DMS79 (cell line): ENCODE data around the gene CDON.
"Not testable (repeated sequence)": the region's sequence is repeated elsewhere in the genome, so short reads cannot be mapped to it uniquely, and the experiment has no call there.

Source experiments
- DNase-seq: peaks from one replicate; lab custom pipeline; 2025; lab: John Stamatoyannopoulos, UW

CDON gene

DNA sequence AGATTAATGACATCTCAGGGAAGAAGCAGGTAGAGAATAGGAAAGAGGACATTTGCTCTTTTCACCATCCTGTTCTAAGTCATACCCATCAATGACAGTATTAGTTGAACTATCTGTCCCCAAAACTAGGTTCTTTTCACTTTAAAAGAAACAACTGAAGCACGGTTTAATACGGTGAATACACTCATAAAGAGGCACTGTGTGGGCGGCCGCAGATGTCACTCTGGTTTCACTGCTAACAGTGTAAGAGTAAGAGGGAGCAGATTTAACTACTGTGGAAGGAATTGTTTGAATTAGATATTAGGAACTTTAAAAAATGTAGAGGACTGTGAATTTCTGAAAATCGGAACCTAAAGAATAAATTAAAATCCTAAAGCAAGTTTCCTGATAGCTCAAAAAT, 67.4 kb downstream of the CDON start:
- no peak for DNase-seq

DNA sequence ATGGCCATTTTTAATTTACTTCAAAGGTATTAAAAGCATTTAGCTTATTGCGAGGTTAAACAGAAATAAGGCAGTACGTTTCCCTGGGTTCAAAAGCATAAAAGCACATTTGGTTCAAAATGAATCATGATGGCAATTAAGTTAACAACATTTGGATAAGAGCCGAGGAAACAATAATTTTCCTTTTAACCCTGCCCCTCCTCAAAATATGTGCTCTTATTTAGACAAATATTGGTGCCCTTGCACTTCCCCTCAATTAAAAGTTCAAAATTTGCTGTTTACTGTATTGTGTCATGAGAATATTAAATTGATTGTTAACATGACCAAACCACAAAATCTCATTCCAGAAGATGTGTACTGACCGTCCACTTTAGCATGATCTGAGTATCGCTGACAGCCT, 68.2 kb downstream of the CDON start:
- no peak for DNase-seq

DNA sequence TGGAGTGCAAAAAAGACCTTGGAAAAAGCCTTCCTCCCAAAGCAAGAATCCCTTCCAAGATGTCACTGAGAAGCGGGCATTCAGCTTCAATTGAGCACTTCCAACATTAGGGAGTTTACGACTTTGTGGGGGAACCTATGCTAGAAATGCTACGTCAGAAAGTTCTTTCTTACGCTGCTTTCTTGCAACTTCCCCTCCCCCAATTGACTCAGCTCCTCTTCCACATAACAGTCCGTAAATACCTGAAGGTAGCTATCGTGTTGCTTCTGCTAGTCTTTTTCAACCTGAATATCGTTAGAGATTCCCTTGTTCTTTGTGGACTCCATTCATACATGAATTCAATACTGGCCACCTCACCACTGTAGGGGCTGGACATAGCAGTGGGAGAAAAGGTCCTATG, 69.8 kb downstream of the CDON start:
- no peak for DNase-seq

DNA sequence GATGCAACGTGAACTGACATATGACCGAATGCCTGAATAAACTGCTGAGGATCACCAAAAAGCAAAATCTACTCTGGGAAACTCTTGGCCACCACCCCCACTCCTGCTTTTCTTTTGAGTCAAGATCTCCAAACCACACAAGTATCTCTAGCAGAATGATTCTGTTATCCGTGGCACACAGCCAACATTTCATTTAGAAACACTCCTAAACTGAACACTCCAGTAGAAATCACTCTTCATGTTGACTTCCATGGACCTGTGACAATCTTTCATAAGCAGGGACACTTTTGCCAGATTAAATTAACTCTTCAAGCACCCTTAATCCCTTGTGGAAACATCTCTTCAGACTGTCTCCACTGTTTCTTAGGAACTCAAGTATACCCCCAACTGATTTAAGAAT, 72.4 kb downstream of the CDON start:
- DNase-seq = peak; percentile 99

DNA sequence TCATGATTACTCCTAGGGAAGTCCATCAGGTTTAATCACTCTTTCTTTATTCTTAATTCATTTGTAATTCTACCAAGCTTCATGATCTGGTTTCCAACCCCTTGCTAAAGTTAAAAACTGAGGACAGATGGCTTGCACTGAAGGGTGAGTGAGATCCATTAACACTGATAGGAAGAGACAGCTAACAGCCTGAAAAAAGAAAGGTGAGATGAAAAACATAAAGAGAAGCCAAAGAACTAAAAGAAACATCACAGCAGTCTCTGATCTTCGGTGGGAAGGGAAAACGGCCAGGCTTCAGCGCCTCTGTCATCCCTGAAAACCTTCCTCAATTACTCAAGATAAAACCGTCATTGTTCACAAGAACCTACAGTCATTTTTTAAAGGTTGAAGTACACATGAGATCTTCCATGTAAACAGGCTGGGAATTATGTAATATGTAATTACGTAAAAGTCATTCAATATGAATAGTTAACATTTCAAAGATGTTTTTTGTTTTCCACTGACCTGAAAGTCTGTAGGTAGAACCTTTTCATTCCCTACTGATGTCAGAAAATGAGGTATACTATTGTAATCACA, 75.5 kb downstream of the CDON start:
- DNase-seq = no peak

DNA sequence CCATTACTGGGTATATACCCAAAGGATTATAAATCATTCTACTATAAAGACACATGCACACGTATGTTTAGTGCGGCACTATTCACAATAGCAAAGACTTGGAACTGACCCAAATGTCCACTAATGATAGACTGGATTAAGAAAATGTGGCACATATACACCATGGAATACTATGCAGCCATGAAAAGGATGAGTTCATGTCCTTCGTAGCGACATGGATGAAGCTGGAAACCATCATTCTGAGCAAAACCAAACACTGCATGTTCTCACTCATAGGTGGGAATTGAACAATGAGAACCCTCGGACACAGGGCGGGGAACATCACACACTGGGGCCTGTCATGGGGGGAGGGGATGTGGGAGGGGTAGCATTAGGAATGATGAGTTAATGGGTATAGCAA, 76.7 kb downstream of the CDON start:
- DNase-seq = not testable (repeated sequence)

DNA sequence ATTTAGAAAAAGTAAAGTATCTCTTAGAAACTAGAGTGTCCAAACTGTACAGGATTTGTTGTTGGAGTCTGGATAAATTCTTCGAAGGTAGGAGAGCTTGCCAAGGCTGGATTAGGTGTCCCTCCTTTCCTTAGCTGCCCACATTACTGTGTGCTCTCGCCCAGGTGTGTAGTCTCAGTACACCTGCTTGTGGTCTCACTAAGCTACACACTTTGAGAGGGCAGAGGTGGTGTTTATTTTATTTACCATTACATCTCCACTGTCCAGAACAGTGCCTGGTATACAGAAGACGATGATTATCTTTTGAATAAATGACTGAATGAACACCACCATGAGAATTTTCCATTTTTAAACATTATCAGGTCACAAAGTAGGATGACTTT, 80.3 kb downstream of the CDON start:
- no peak for DNase-seq

DNA sequence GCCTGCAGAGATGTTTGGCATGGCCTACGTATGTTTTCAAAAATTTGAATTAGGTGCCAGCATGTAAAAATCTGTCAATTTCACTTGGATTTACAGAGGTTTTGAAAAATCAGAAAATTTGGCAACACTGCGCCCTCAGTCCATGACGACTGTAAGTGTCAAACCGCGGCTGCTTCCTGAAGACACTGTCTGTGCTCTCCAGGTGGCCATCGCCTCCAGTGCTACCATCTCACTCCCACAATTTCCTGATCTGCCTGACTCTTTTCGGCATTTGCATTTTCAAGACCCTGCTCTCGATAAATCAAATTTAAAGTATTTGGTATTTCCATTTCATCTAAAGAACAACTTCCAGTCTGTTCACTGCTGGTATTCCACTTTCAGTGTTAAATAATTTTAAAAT, 82.2 kb downstream of the CDON start:
- no peak for DNase-seq

DNA sequence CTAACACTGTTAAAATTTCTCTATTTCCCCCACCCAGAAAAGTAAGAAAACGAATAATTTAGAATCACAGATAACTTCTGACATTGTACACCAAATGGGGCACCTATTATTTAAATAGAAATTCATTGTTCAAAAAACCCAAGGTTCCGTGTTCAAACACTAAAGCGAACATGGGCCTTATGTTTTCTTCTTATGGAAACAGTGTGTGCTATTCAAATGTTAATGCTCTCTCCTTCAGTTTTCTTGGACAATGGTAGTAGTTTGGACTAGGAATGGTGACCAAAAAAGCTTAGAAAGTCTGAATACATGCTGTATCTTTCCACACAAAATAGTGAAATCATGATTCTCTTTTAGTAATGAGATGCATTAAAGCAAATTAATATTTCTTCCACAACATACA, 83.2 kb downstream of the CDON start:
- no peak for DNase-seq

DNA sequence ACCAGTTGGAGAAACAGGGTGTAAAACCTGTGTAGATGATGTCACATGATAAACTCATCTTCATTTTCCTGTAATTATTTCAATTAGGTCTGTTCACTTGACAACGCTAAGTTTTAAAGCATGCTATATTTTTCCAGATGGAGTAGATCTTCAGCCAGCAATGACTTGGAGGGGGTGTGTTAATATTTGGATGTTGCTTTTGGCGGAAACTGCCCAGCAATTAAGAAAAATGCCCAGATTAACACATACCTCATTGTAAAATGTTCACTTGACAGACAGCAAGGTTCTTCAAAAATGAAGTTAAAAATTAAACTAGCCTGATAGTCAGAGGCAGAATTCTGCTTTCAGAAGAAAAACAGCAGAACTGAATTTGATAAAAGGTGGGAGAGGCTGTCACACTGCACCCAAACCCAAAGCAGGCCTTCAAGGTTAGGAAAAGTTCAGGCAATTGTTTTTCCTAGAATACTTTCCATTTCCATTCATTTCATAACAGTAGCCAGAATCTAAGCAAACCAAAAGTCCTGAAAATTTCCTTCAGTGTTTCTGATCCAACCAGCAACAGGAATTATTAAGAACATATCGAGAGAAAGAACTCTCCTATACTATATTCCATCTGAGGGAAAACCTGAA, 83.8 kb downstream of the CDON start:
- DNase-seq = no peak

DNA sequence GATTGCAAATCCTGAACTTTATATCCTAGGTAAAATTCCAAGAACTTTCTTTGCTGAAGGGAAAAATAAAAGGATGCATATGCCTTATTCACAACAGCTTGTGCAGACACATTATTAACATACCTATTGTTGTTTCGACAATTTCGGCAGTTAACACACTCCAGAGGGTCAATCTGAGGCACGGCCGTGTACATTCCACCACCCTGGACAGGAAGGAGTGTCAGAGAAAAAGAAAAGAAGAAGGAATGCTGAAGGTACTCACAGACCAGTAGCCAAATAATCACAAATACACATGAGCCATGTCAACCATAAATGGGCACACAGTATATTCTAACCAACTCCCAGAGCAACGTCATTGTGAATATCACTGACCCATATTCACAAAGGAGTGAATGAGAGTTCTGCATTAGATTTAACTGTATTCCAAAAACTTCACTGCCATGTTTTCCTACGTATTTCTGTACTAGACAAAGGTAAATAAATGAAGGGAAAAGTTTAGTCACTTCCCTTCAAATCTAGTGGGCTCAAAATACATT, 84.4 kb downstream of the CDON start:
- no peak for DNase-seq

DNA sequence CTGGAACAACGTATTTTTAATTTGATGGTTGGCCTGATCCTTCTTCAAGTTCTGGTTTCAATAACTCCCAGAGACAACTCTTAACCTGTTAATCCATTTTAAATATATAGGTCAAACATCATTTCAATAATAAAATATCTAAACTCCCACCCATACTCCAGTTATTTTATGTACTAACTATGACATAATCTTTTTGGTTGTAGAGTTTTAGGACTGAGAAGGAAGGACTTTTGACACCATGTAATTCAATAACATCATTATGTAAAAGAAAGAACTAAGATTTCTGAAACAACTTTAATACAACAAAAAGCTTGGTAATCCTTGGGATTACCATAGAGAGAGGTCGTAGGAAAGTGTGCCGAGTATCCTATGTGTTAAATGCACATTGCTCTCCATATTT, 85.3 kb downstream of the CDON start:
- no peak for DNase-seq

DNA sequence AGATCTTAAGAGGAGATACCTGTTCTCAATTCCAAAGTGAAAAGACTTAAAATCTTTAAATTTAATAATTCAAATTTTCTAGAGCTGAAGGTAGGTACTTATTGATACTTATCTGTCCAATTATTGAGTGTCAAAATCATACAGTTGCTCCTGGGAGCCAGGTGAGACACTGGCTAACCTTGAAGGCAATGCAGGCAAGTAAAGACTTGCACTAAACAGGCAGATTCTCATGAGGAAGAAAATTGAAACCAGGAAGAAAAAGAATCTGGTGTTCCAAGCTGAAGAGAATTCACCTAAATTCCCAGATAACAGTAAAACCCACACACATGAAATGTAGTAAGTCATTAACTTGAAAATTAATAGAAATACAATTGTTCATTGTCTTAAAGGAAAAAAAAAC, 86.5 kb downstream of the CDON start:
- no peak for DNase-seq

DNA sequence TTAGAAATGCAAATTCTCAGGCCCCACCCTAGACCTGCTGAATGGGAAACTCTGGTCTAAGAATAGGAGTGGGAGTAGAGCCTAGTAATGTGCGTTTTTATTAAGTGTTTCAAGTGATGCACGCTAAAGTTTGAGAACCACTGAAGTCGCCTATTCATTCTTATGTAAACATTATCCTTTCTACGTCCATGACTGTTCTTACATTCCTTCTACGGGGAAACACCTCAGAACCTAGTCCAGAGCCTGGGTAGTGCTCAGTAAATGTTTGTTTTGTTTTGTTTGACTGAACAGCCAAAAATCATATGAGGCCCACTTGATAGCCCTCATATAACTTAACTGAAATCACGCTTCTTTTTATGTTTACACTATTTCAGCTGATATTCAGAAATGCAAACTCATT, 87.0 kb downstream of the CDON start:
- DNase-seq = peak; percentile 59

DNA sequence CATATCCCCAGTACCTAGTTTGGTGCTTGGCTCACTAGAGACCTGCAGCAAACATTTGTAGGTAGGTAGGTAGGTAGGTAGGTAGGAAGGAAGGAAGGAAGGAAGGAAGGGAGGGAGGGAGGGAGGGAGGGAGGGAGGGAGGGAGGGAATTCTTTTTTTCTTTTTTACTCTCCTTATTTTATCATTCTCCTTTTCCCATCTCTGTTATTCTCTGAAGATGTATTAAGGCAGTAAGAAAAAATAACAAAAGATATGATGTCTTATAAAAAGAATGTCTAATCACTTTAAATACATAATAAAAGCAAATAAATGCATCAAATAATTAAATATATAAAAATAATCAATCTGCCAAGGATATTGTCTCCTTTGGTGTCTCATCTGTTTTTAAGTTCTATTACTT, 88.4 kb downstream of the CDON start:
- no peak for DNase-seq

DNA sequence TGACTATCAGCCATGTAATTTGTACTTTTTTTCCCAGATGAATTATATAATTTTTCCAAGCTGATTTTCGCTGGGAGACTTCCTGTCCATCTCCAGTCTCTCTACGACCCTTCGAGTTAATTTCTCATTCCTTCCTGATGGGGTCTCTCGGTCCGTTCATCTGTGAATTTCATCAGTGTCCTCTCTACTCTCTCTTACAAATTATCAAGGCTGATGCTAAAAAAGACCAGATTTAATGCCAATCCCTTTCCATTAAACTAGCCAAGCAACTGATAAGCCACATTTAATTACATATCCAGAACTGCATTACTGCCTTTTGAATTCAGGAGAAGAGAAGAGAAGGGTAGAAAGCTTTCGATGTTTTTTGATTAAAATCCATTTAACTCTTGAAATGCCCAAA, 91.0 kb downstream of the CDON start:
- DNase-seq = no peak

DNA sequence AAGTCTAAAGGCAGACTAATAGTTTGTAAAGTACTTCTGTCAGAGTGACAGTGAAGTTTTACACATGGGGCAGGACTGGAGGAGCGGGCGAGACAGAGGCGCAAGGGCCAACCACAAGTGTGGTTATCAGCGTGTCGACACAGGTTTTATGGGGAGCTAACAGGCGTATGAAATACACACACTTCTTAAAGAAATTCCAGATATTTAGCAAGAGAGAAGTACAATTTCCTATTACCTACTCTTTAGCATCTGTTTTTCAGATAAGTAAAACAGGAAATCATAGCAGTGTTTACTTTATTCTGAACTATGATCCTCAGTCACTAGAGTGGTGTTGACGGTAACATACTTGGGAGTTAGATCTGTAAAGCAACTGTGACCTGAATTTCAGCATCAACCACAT, 94.3 kb downstream of the CDON start:
- DNase-seq = no peak

DNA sequence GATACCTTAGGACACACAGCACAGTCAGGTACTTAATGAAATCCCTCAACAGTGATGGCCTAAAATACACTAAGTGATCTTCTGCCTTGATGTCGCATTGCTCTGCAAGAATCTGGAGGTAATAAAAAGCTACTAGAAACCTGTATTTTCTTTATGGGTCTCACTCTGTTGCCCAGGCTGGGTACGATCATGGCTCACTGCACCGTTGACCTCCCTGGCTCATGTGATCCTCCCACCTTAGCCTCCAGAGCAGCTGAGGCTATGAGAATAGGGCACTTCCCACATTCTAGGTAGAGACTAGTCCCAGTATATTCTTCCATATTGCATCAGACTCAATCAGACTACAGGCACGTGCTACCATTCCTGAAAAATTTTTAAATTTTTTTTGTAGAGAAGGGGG, 95.2 kb downstream of the CDON start:
- DNase-seq = no peak

DNA sequence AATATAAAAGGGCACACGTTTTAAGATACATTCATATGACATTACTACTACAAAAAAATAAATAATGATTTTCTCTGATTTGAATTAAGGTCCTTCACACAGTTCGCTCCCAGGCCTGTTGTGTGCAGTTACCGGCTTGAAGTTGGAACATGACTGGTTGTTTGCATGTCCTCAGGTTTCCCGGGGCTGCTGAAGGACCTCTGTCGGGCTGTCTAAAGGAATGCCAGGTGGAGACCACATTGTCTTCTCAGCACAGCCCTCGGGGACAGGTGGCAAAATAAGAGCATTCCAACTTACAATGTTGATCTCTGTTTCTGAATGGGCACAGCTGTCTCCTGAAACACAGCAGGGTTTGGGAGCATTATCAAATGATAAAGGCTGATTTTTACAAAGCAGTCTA, 101.9 kb downstream of the CDON start:
- DNase-seq = no peak

DNA sequence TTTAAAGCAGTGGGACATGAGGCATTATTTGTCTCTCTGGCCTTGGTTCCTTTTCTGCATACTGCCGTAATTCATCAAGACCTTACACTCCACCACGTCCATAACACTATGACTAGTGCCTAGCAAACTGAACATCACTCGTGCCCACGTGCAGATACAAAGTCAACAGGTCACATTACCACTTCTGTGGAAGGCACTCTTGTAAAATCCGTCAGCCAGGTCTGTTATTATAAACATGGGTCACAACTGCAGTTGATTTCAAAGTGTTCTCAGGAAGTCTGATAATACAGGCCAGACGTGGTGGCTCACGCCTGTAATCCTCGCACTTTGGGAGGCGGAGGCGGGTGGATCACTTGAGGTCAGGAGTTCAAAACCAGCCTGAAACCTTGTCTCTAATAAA, 102.7 kb downstream of the CDON start:
- no peak for DNase-seq

DNA sequence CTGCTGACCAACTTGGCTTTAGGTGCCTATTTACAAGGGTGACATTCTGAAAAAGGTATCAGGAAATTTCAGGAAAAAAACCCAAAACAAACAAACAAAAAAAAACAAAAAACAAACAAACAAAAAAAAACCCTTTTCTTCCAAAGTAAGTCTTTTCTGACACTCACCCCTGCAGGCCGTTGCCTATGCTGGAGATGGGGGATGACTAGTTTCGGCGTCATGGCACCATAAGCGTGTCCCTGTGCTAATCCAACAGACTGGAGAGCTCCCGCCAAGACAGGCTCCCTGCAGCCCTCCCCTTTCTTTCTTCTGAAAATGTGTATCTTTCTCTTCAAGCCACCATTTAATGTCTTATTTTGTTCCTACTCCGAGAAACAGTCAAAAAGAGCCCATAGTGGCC, 103.2 kb downstream of the CDON start:
- DNase-seq = no peak

DNA sequence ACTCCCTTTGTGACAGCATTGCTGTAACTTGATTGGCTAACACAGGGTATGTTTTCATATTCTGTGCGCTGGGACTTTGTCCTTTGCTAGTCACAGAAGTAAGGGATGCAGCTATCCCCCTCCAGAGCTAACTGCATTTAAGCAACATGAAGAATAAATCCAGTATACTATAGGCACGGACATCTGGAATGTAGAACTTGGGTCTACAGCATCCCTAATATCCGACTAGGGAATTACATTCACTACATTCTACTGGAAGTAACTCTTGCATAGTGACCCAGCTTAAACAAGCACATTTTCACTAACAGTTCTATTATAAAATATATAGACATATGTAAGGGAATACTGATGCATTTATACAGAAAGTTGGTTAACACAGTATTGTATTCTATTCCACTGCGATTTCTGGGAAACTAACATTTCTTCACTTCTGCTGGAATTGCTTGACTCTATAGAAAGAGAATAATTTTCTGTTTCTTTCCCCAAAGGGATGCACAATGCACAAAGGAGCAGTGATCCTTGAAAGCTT, 103.7 kb downstream of the CDON start:
- no peak for DNase-seq

DNA sequence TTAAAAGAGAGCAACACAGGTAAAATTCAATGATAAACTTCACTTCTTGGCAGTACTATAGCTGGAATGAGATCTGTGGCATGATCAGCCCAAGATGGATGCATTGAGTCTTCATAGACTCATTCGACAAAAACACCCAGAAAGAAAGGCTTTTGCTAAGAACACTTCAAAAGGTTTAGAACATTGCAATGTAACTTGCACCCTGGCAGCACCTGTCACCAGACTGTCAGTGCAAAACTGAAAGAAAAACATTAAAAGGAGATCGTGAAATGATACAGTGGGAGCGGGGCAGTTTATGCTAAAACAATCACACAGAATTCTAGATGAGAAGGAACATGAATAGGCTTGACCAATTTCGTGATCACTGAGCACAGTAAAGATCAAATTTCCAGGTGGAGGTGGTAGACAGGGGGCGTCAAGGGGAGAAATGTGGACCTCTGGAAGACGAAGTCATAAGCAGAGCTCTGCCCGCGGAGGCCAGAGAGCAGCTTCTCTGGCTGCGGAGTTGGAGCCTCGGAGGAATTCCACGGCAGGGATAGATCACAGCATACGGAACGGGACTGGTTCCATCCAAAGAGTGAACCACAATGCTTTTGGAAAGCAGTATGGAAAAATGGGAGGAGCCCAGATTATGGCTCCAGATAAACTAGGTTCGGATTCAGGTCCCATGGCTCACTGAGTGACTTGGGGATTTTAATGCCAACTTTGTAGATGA, 104.9 kb downstream of the CDON start:
- no peak for DNase-seq
